ENCODE measurements around the gene RNF14. TPM values are rescaled to one million over a fixed set of nuclear protein-coding genes. Genes with fewer than 3 reads are reported as not detected.

The RNF14 gene
- total and polyA plus RNA-seq, 9 of the 15 experiments (the other 6 are each of a cell fraction or from before 2014, with no cell fraction given) = 36.3 to 140 (median 75.1) TPM

DNA sequence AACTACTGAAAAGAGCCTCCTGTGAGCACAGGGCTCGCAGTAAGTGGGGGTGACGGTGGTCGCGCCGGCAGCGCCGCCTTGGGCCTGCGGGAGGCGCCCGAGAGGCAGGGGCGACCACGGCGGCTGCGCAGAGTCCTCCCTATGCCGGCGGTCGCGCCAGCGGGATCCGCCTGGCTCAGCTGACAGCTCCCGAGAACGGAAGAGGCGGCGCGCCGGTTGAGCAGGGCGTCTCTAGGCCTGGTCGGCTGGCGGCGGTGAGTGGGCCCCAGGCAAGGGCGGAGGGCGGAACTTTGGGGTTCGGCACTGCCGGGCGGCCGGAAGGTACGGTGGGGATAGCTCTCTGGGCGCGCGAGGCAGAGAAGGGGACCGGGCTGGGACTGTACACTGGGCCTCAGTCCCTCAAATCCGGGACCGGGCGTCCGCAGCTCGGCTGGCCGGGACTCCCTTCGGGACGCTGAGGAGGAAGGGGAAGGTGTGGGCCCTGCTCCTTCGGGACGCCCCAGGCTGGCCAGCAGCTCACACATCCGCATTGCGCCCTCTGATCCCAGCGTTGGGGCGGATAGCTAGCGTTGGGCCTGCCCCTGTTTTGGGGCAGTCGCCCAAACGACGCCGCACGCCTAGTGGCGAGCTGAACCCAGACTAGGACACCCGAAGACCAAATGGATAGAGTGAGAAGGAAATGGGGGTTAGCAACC, at the start of gene RNF14 (continued):
- TF ChIP-seq, protein P1, sequence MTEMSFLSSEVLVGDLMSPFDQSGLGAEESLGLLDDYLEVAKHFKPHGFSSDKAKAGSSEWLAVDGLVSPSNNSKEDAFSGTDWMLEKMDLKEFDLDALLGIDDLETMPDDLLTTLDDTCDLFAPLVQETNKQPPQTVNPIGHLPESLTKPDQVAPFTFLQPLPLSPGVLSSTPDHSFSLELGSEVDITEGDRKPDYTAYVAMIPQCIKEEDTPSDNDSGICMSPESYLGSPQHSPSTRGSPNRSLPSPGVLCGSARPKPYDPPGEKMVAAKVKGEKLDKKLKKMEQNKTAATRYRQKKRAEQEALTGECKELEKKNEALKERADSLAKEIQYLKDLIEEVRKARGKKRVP (CRISPR knock-in tag; IDR thresholded peaks at IDR 0.05) = peak; percentile 48; the same call in 1 of the 2 replicates
- TF ChIP-seq, protein P2, sequence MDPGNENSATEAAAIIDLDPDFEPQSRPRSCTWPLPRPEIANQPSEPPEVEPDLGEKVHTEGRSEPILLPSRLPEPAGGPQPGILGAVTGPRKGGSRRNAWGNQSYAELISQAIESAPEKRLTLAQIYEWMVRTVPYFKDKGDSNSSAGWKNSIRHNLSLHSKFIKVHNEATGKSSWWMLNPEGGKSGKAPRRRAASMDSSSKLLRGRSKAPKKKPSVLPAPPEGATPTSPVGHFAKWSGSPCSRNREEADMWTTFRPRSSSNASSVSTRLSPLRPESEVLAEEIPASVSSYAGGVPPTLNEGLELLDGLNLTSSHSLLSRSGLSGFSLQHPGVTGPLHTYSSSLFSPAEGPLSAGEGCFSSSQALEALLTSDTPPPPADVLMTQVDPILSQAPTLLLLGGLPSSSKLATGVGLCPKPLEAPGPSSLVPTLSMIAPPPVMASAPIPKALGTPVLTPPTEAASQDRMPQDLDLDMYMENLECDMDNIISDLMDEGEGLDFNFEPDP (CRISPR knock-in tag; IDR thresholded peaks at IDR 0.05) = peak; percentile 89; the same call in 1 of the 2 replicates
- TF ChIP-seq ZKSCAN8 (CRISPR knock-in tag; IDR thresholded peaks at IDR 0.05) = no peak
- TF ChIP-seq NONO (IDR thresholded peaks at IDR 0.05; ENCODE audit: low read depth in 2 of 2, low read length in 1 of 2) = peak; percentile 18 to 67; a peak in 2 of 4 replicates
- no peak for TF ChIP-seq WHSC1 (IDR thresholded peaks at IDR 0.05; ENCODE audit: low read length)
- no peak for TF ChIP-seq FOXJ2 (tag; IDR thresholded peaks at IDR 0.05)
- TF ChIP-seq LEF1 (IDR thresholded peaks at IDR 0.05) = 0 out of 2 replicates have a peak, but pooled peaks have one; percentile 18
- TF ChIP-seq SLC30A9 (CRISPR knock-in tag; IDR thresholded peaks at IDR 0.05) = no peak
- TF ChIP-seq, protein P3, sequence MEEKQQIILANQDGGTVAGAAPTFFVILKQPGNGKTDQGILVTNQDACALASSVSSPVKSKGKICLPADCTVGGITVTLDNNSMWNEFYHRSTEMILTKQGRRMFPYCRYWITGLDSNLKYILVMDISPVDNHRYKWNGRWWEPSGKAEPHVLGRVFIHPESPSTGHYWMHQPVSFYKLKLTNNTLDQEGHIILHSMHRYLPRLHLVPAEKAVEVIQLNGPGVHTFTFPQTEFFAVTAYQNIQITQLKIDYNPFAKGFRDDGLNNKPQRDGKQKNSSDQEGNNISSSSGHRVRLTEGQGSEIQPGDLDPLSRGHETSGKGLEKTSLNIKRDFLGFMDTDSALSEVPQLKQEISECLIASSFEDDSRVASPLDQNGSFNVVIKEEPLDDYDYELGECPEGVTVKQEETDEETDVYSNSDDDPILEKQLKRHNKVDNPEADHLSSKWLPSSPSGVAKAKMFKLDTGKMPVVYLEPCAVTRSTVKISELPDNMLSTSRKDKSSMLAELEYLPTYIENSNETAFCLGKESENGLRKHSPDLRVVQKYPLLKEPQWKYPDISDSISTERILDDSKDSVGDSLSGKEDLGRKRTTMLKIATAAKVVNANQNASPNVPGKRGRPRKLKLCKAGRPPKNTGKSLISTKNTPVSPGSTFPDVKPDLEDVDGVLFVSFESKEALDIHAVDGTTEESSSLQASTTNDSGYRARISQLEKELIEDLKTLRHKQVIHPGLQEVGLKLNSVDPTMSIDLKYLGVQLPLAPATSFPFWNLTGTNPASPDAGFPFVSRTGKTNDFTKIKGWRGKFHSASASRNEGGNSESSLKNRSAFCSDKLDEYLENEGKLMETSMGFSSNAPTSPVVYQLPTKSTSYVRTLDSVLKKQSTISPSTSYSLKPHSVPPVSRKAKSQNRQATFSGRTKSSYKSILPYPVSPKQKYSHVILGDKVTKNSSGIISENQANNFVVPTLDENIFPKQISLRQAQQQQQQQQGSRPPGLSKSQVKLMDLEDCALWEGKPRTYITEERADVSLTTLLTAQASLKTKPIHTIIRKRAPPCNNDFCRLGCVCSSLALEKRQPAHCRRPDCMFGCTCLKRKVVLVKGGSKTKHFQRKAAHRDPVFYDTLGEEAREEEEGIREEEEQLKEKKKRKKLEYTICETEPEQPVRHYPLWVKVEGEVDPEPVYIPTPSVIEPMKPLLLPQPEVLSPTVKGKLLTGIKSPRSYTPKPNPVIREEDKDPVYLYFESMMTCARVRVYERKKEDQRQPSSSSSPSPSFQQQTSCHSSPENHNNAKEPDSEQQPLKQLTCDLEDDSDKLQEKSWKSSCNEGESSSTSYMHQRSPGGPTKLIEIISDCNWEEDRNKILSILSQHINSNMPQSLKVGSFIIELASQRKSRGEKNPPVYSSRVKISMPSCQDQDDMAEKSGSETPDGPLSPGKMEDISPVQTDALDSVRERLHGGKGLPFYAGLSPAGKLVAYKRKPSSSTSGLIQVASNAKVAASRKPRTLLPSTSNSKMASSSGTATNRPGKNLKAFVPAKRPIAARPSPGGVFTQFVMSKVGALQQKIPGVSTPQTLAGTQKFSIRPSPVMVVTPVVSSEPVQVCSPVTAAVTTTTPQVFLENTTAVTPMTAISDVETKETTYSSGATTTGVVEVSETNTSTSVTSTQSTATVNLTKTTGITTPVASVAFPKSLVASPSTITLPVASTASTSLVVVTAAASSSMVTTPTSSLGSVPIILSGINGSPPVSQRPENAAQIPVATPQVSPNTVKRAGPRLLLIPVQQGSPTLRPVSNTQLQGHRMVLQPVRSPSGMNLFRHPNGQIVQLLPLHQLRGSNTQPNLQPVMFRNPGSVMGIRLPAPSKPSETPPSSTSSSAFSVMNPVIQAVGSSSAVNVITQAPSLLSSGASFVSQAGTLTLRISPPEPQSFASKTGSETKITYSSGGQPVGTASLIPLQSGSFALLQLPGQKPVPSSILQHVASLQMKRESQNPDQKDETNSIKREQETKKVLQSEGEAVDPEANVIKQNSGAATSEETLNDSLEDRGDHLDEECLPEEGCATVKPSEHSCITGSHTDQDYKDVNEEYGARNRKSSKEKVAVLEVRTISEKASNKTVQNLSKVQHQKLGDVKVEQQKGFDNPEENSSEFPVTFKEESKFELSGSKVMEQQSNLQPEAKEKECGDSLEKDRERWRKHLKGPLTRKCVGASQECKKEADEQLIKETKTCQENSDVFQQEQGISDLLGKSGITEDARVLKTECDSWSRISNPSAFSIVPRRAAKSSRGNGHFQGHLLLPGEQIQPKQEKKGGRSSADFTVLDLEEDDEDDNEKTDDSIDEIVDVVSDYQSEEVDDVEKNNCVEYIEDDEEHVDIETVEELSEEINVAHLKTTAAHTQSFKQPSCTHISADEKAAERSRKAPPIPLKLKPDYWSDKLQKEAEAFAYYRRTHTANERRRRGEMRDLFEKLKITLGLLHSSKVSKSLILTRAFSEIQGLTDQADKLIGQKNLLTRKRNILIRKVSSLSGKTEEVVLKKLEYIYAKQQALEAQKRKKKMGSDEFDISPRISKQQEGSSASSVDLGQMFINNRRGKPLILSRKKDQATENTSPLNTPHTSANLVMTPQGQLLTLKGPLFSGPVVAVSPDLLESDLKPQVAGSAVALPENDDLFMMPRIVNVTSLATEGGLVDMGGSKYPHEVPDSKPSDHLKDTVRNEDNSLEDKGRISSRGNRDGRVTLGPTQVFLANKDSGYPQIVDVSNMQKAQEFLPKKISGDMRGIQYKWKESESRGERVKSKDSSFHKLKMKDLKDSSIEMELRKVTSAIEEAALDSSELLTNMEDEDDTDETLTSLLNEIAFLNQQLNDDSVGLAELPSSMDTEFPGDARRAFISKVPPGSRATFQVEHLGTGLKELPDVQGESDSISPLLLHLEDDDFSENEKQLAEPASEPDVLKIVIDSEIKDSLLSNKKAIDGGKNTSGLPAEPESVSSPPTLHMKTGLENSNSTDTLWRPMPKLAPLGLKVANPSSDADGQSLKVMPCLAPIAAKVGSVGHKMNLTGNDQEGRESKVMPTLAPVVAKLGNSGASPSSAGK (IDR thresholded peaks at IDR 0.05) = peak; percentile 16; the same call in 1 of the 2 replicates
- no peak for TF ChIP-seq ILF3 (IDR thresholded peaks at IDR 0.05; ENCODE audit: borderline replicate concordance)
- no peak for TF ChIP-seq NCOA4 (IDR thresholded peaks at IDR 0.05; ENCODE audit: partially characterized antibody)
- TF ChIP-seq DIDO1 (tag; IDR thresholded peaks at IDR 0.05; ENCODE audit: low read depth) = no peak
- peak; percentile 26; the same call in 1 of the 2 replicates for TF ChIP-seq SOX6 (IDR thresholded peaks at IDR 0.05)

All from K562 (cell line).